ENCODE measurements around the gene ZRANB3.

GRCh38 chr2:135510577-135510976, 20.4 kb downstream of the ZRANB3 start:
- no peak for TF ChIP-seq EZH2 (IDR thresholded peaks at IDR 0.05)
- no peak for TF ChIP-seq POLR2AphosphoS5 (IDR thresholded peaks at IDR 0.05; ENCODE audit: borderline replicate concordance, low read depth, low read length)
- TF ChIP-seq FOXP2 (optimal IDR thresholded peaks at IDR 0.05; ENCODE audit: control extremely low read depth, extremely low read length, insufficient read depth) = no peak
